Stimulated activated naive CD4-positive, alpha-beta T cell treated with Interleukin-2 at 50 U/mL for 16 hours (primary cell): ENCODE results near the gene PEX3.
"Not testable (repeated sequence)": the region's sequence is repeated elsewhere in the genome, so short reads cannot be mapped to it uniquely, and the experiment has no call there.

ENCODE experiments used
- DNase-seq: peaks from one replicate; lab custom pipeline; 2025; lab: John Stamatoyannopoulos, UW

The PEX3 gene

GRCh38 chr6:143450453-143451371 lies at the start of gene PEX3, which contains the start of gene ADAT2:
PEX3 (plus strand) TSS chr6:143450805; CDS start chr6:143451043, 238 bp downstream.
ADAT2 (minus strand) TSS chr6:143450695; CDS start chr6:143450658, 37 bp downstream.
- peak; percentile 93 for DNase-seq

GRCh38 chr6:143401068-143401446 lies 49.5 kb upstream of the PEX3 start:
- no peak for DNase-seq

GRCh38 chr6:143401636-143402370 lies 48.8 kb upstream of the PEX3 start:
- DNase-seq = no peak

GRCh38 chr6:143402721-143403336 lies 47.8 kb upstream of the PEX3 start:
- no peak for DNase-seq

- no peak for DNase-seq
These were observed 45.0 kb upstream of the PEX3 start for GRCh38 chr6:143405373-143406154.

- DNase-seq = no peak
These were observed 43.9 kb upstream of the PEX3 start for GRCh38 chr6:143406673-143407072.

- DNase-seq = no peak
These were observed 42.3 kb upstream of the PEX3 start for GRCh38 chr6:143408151-143408786.

GRCh38 chr6:143408787-143409162 lies 41.8 kb upstream of the PEX3 start:
- DNase-seq = no peak

- DNase-seq = no peak
These were observed 39.7 kb upstream of the PEX3 start for GRCh38 chr6:143410859-143411270.

- DNase-seq = no peak
These were observed 35.8 kb upstream of the PEX3 start for GRCh38 chr6:143414769-143415168.

- no peak for DNase-seq
These were observed 31.1 kb upstream of the PEX3 start for GRCh38 chr6:143419526-143419925.

GRCh38 chr6:143426026-143426425 lies 24.6 kb upstream of the PEX3 start:
- DNase-seq = no peak

- peak; percentile 39 for DNase-seq
These were observed 23.3 kb upstream of the PEX3 start for GRCh38 chr6:143427109-143427817.

- no peak for DNase-seq
These were observed 20.6 kb upstream of the PEX3 start for GRCh38 chr6:143429970-143430369.

GRCh38 chr6:143431226-143431625 lies 19.4 kb upstream of the PEX3 start:
- DNase-seq = no peak

GRCh38 chr6:143432588-143432987 lies 18.0 kb upstream of the PEX3 start:
- DNase-seq = no peak

GRCh38 chr6:143441010-143441409 lies 9.6 kb upstream of the PEX3 start:
- DNase-seq = no peak

- DNase-seq = no peak
These were observed 8.7 kb upstream of the PEX3 start for GRCh38 chr6:143441680-143442545.

GRCh38 chr6:143443096-143443495 lies 7.5 kb upstream of the PEX3 start:
- no peak for DNase-seq

- DNase-seq = not testable (repeated sequence)
These were observed 2.7 kb upstream of the PEX3 start for GRCh38 chr6:143447865-143448264.
